Karpas-422 (cell line): ENCODE measurements around the gene RBMXL3. TPM values are rescaled to one million over a fixed set of nuclear protein-coding genes. Genes with fewer than 3 reads are reported as not detected.

ENCODE experiments used
- DNase-seq: peaks from one replicate; pipeline ENCODE4 v3.0.0-alpha.2; 2015
- H2AFZ ChIP-seq: fragments of 200-600 bp; sonication (generic); 2 replicates; pipeline ENCODE4 v1.6.1; 2014; ENCODE audit warnings: antibody characterized with exemption, low read length, mixed read lengths
- H3K27ac ChIP-seq: fragments of 200-600 bp; sonication (generic); 2 replicates; pipeline ENCODE4 v1.5.1; 2014; ENCODE audit warnings: mild to moderate bottlenecking, low read length, moderate library complexity
- H3K27me3 ChIP-seq: fragments of 200-600 bp; sonication (generic); 2 replicates; pipeline ENCODE4 v1.6.1; 2014; ENCODE audit warnings: low read length, mixed read lengths
- H3K36me3 ChIP-seq: fragments of 200-600 bp; sonication (generic); 2 replicates; pipeline ENCODE4 v1.6.1; 2014; ENCODE audit warnings: low read length, mixed read lengths; ENCODE audit not compliant: insufficient read depth
- H3K4me1 ChIP-seq: fragments of 200-600 bp; sonication (generic); 2 replicates; pipeline ENCODE4 v1.6.1; 2014; ENCODE audit warnings: mild to moderate bottlenecking, low read length, mixed read lengths
- H3K4me2 ChIP-seq: fragments of 200-600 bp; sonication (generic); 2 replicates; pipeline ENCODE4 v1.6.1; 2014; ENCODE audit warnings: low read length, low read depth, mild to moderate bottlenecking; ENCODE audit not compliant: poor library complexity, severe bottlenecking
- H3K4me3 ChIP-seq: fragments of 200-600 bp; sonication (generic); 2 replicates; pipeline ENCODE4 v1.5.1; 2014; ENCODE audit warnings: mild to moderate bottlenecking, antibody characterized with exemption, low read length, mixed read lengths
- H3K79me2 ChIP-seq: fragments of 200-600 bp; sonication (generic); 2 replicates; pipeline ENCODE4 v1.6.1; 2014; ENCODE audit warnings: mild to moderate bottlenecking, low read length, mixed read lengths
- H3K9ac ChIP-seq: fragments of 200-600 bp; sonication (generic); 2 replicates; pipeline ENCODE4 v1.6.0; 2014; ENCODE audit warnings: low read length
- H3K9me2 ChIP-seq: fragments of 200-600 bp; sonication (generic), shearing (Covaris generic); replicated peaks from 2 replicates; pipeline ENCODE4 v1.6.0; 2014; ENCODE audit warnings: mild to moderate bottlenecking, low read length, moderate library complexity; ENCODE audit not compliant: insufficient read depth
- H3K9me3 ChIP-seq: fragments of 300-700, 200-600 bp; sonication (generic); 2 replicates; pipeline ENCODE4 v1.6.1; 2014; ENCODE audit warnings: low read length, mixed read lengths
- H4K20me1 ChIP-seq: fragments of 200-600 bp; sonication (generic); 2 replicates; pipeline ENCODE4 v1.6.1; 2014; ENCODE audit warnings: mild to moderate bottlenecking, antibody characterized with exemption, low read length, low read depth; ENCODE audit not compliant: insufficient read depth
- total RNA-seq: library from RNA; depleted of rRNA; stranded (reverse); fragments of >200 nt; shearing (Covaris generic); gene quantifications from 2 replicates; pipeline ENCODE4 v1.2.3, GENCODE V29; 2014; ENCODE audit warnings: low replicate concordance; rRNA removed

Gene RBMXL3
- total RNA-seq, 1 experiment from 2014 or later = not detected

DNA sequence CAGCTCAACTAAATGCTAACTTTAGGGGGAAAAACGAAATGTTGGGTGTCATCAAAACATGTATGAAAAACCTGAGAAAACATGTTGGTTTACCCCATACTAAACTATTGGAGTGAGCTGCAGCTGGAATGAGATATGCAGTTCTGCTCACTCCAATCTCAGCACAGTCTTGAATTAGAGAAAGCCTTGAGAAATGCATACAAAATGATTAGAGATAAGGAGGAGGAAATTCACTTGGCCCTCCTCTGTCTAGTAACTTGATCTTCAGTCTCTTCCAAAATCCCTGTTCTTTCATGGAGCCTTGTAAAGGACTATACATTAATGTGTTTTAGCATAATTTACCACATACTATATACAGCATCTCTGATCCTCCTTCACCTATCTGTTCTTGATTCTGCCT is 47.8 kb downstream of the RBMXL3 start:
- no peak overlapping the region for H3K27ac ChIP-seq
- H3K9me2 ChIP-seq = no peaks in the 10 kb centered on the region
- H3K4me2 ChIP-seq = no peak overlapping the region
- no peak for DNase-seq
- H4K20me1 ChIP-seq = no peaks in the 10 kb centered on the region
- no peaks in the 10 kb centered on the region for H3K36me3 ChIP-seq
- no peak overlapping the region for H3K4me3 ChIP-seq
- H3K9me3 ChIP-seq = no peaks in the 10 kb centered on the region
- no peak overlapping the region for H3K9ac ChIP-seq
- H3K4me1 ChIP-seq = no peaks in the 10 kb centered on the region
- no peak overlapping the region for H2AFZ ChIP-seq
- H3K79me2 ChIP-seq = no peaks in the 10 kb centered on the region
- no peaks in the 10 kb centered on the region for H3K27me3 ChIP-seq

Other genes with a start within 250 kb of the RBMXL3 start
- gene IL13RA2, start 171.8 kb upstream of the RBMXL3 start, total RNA-seq = not detected in 2 replicates
- gene LRCH2, start 44.7 kb downstream of the RBMXL3 start, total RNA-seq = not detected in 2 replicates
- gene LUZP4, start 100.3 kb downstream of the RBMXL3 start, total RNA-seq = not detected in 2 replicates